ENCODE results near the gene PSMD13. TPM values are rescaled to one million over a fixed set of nuclear protein-coding genes. Genes with fewer than 3 reads are reported as not detected.

Gene PSMD13
- total RNA-seq, 1 donor from 2014 or later, result 272 TPM

- Mint-ChIP-seq H3K4me3 (no peak within 1 kb of the TSS), H3K4me1 (peaks cover 10% of the 10 kb centered on the region), H3K9me3 (no peaks in the 10 kb centered on the region), H3K27me3 (peaks cover 9% of the 10 kb centered on the region), H3K27ac (no peak within 1 kb of the TSS), H3K36me3 (ENCODE audit: low read depth) (peaks cover 3% of the 10 kb centered on the region)
- intact Hi-C loops (cut with micrococcal nuclease), result no loop called here
- DNase-seq, result no peak
Measured at GRCh38 chr11:299081-299891, 62.5 kb downstream of the PSMD13 start, which contains the start of gene IFITM5. Gene IFITM5, minus strand, starts transcription at chr11:299526. Its CDS starts 36 bp downstream, at chr11:299490.

GRCh38 chr11:299951-300735 lies 63.4 kb downstream of the PSMD13 start:
- Mint-ChIP-seq H3K4me1 (peaks cover 10% of the 10 kb centered on the region), H3K27ac (no peak overlapping the region), H3K9me3 (no peaks in the 10 kb centered on the region), H3K4me3 (no peak overlapping the region), H3K27me3 (peaks cover 9% of the 10 kb centered on the region), H3K36me3 (ENCODE audit: low read depth) (peaks cover 2% of the 10 kb centered on the region)
- intact Hi-C loops (cut with micrococcal nuclease), result no loop called here
- no peak for DNase-seq

Other genes starting within 250 kb of the PSMD13 start
- not detected in 2 replicates for gene SCGB1C1, start 43.9 kb upstream of the PSMD13 start, total RNA-seq
- 43.6 and 46.9 TPM in 2 replicates for gene BET1L, start 29.6 kb upstream of the PSMD13 start, total RNA-seq
- gene RIC8A, start 29.3 kb upstream of the PSMD13 start, total RNA-seq, result 118 and 128 TPM in 2 replicates
- 16.5 and 17.6 TPM in 2 replicates for gene SIRT3, start 634 bp upstream of the PSMD13 start, total RNA-seq
- gene NLRP6, start 41.4 kb downstream of the PSMD13 start, total RNA-seq, result 3.2 and 3.5 TPM in 2 replicates
- gene PGGHG, start 52.1 kb downstream of the PSMD13 start, total RNA-seq, result 136 and 142 TPM in 2 replicates
- gene IFITM5, start 62.5 kb downstream of the PSMD13 start, total RNA-seq, result not detected in 2 replicates
- gene IFITM2, start 70.8 kb downstream of the PSMD13 start, total RNA-seq, result 659 and 674 TPM in 2 replicates
- gene IFITM1, start 77.1 kb downstream of the PSMD13 start, total RNA-seq, result 241 and 256 TPM in 2 replicates
- gene IFITM3, start 83.9 kb downstream of the PSMD13 start, total RNA-seq, result 5.0 and 6.0 TPM in 2 replicates
- 3.9 and 4.1 TPM in 2 replicates for gene B4GALNT4, start 132.5 kb downstream of the PSMD13 start, total RNA-seq
- gene PKP3, start 157.2 kb downstream of the PSMD13 start, total RNA-seq, result not detected in 2 replicates
- gene SIGIRR, start 178.0 kb downstream of the PSMD13 start, total RNA-seq, result 40.7 and 42.7 TPM in 2 replicates
- gene ANO9, start 205.0 kb downstream of the PSMD13 start, total RNA-seq, result 35.4 and 36.9 TPM in 2 replicates
- gene PTDSS2, start 213.3 kb downstream of the PSMD13 start, total RNA-seq, result 31.0 and 31.8 TPM in 2 replicates